ENCODE data around the gene MAB21L3.

- no peak for TF ChIP-seq CTCF (IDR thresholded peaks at IDR 0.05)
- no peak for TF ChIP-seq POLR2A (IDR thresholded peaks at IDR 0.05)
Measured at GRCh38 chr1:116150368-116150767, 39.2 kb downstream of the MAB21L3 start.

All from heart left ventricle (tissue), 13 donors.